Astrocyte (in vitro differentiated cells and primary cell): Measurements from ENCODE around the gene SH3BP1. TPM values are rescaled to one million over a fixed set of nuclear protein-coding genes. Genes with fewer than 3 reads are reported as not detected.
A peak's percentile ranks its signal among the peaks of the same experiment; 100 is the strongest.

Experiments
- DNase-seq: peaks from one replicate; pipeline ENCODE4 v3.0.0-alpha.2; 2010; ENCODE audit warnings: low read depth
- FAIRE-seq: peaks from 2 replicates; lab custom pipeline; 2011; peaks lifted over from hg19 to GRCh38; lab: Jason Lieb, UNC
- H2AFZ ChIP-seq: 2 replicates; pipeline ENCODE4 v1.6.0; 2012; ENCODE audit warnings: low read depth, low read length, inconsistent platforms
- H3K27ac ChIP-seq: 2 replicates; pipeline ENCODE4 v1.5.1; 2011; ENCODE audit warnings: low read depth, low read length, inconsistent platforms
- H3K27me3 ChIP-seq: 2 replicates; pipeline ENCODE4 v1.6.0; 2011; ENCODE audit warnings: low read length, inconsistent platforms; ENCODE audit not compliant: insufficient read depth
- H3K36me3 ChIP-seq: 2 replicates; pipeline ENCODE4 v1.5.1; 2011; ENCODE audit warnings: low read length, inconsistent platforms; ENCODE audit not compliant: insufficient read depth
- H3K4me1 ChIP-seq: 2 replicates; pipeline ENCODE4 v1.5.1; 2011; ENCODE audit warnings: low read length, inconsistent platforms; ENCODE audit not compliant: insufficient read depth
- H3K4me2 ChIP-seq: 2 replicates; pipeline ENCODE4 v1.6.0; 2012; ENCODE audit warnings: low read length, inconsistent platforms
- H3K4me3 ChIP-seq: 2 replicates; pipeline ENCODE4 v1.5.1; 2011; ENCODE audit warnings: low read depth, mild to moderate bottlenecking, low read length, inconsistent platforms; ENCODE audit not compliant: insufficient read depth
- H3K79me2 ChIP-seq: 2 replicates; pipeline ENCODE4 v1.6.0; 2012; ENCODE audit warnings: mild to moderate bottlenecking, low read length, inconsistent platforms; ENCODE audit not compliant: insufficient read depth
- H3K9ac ChIP-seq: 2 replicates; pipeline ENCODE4 v1.6.0; 2012; ENCODE audit warnings: mild to moderate bottlenecking, low read length, inconsistent platforms
- H3K9me3 ChIP-seq: 2 replicates; pipeline ENCODE4 v1.5.1; 2012; ENCODE audit warnings: low read depth, mild to moderate bottlenecking, low read length, inconsistent platforms; ENCODE audit not compliant: insufficient read depth
- H4K20me1 ChIP-seq: 2 replicates; pipeline ENCODE4 v1.6.0; 2012; ENCODE audit warnings: low read length, inconsistent platforms; ENCODE audit not compliant: insufficient read depth
- H3K27ac Mint-ChIP-seq: one replicate; pipeline ENCODE4 v1.8.0; 2021; ENCODE audit warnings: mild to moderate bottlenecking, mixed read lengths; ENCODE audit not compliant: unreplicated experiment
- H3K27me3 Mint-ChIP-seq: one replicate; pipeline ENCODE4 v1.8.0; 2021; ENCODE audit warnings: low read depth, mixed read lengths; ENCODE audit not compliant: unreplicated experiment
- H3K36me3 Mint-ChIP-seq: one replicate; pipeline ENCODE4 v1.8.0; 2021; ENCODE audit warnings: low read depth, mixed read lengths; ENCODE audit not compliant: unreplicated experiment
- H3K4me1 Mint-ChIP-seq: one replicate; pipeline ENCODE4 v1.8.0; 2021; ENCODE audit warnings: low read depth, mixed read lengths; ENCODE audit not compliant: unreplicated experiment
- H3K4me3 Mint-ChIP-seq: one replicate; pipeline ENCODE4 v1.8.0; 2021; ENCODE audit warnings: mild to moderate bottlenecking, moderate library complexity, mixed read lengths; ENCODE audit not compliant: unreplicated experiment
- H3K9me3 Mint-ChIP-seq: one replicate; pipeline ENCODE4 v1.8.0; 2021; ENCODE audit warnings: mild to moderate bottlenecking, mixed read lengths; ENCODE audit not compliant: unreplicated experiment
- CTCF ChIP-seq: IDR thresholded peaks from 2 replicates; pipeline ENCODE4 v1.5.1; 2011; ENCODE audit warnings: low read depth, mild to moderate bottlenecking, inconsistent platforms, low read length, moderate library complexity; ENCODE audit not compliant: insufficient read depth
- EZH2 ChIP-seq: IDR thresholded peaks from 2 replicates; pipeline ENCODE4 v1.6.1; 2012; ENCODE audit warnings: mild to moderate bottlenecking, low read length, inconsistent platforms; ENCODE audit not compliant: insufficient read depth
- total RNA-seq: library from RNA; stranded (reverse); gene quantifications from 2 replicates; pipeline ENCODE4 v1.2.1, GENCODE V29; 2021

Gene SH3BP1
- total RNA-seq, 1 donor from 2014 or later = 26.5 TPM

GRCh38 chr22:37672206-37672919, 32.9 kb downstream of the SH3BP1 start:
- H3K79me2 ChIP-seq = peaks cover 18% of the 10 kb centered on the region
- DNase-seq = no peak
- H3K36me3 Mint-ChIP-seq = no peaks in the 10 kb centered on the region
- no peaks in the 10 kb centered on the region for H3K36me3 ChIP-seq
- FAIRE-seq = no peak
- H3K9ac ChIP-seq = no peak overlapping the region
- H3K27ac ChIP-seq = no peak overlapping the region
- no peak overlapping the region for H2AFZ ChIP-seq
- no peak overlapping the region for H3K4me3 ChIP-seq
- H3K4me2 ChIP-seq = no peak overlapping the region
- H3K27ac Mint-ChIP-seq = no peak overlapping the region
- TF ChIP-seq CTCF (no peak), EZH2 (no peak)
- H3K9me3 Mint-ChIP-seq = no peaks in the 10 kb centered on the region
- peaks cover 14% of the 10 kb centered on the region for H4K20me1 ChIP-seq
- no peaks in the 10 kb centered on the region for H3K27me3 Mint-ChIP-seq
- no peak overlapping the region for H3K4me3 Mint-ChIP-seq
- no peaks in the 10 kb centered on the region for H3K9me3 ChIP-seq
- H3K27me3 ChIP-seq = no peaks in the 10 kb centered on the region
- peaks cover 7% of the 10 kb centered on the region for H3K4me1 ChIP-seq
- H3K4me1 Mint-ChIP-seq = peaks cover 7% of the 10 kb centered on the region

- FAIRE-seq (no peak), DNase-seq (no peak)
- H3K79me2 ChIP-seq = peaks cover 23% of the 10 kb centered on the region
- no peaks in the 10 kb centered on the region for H3K9me3 ChIP-seq
- no peak overlapping the region for H3K4me2 ChIP-seq
- no peaks in the 10 kb centered on the region for H3K27me3 ChIP-seq
- peaks cover 9% of the 10 kb centered on the region for H3K4me1 ChIP-seq
- no peak overlapping the region for H3K27ac Mint-ChIP-seq
- no peak overlapping the region for H3K4me3 ChIP-seq
- H3K27ac ChIP-seq = no peak overlapping the region
- peaks cover 11% of the 10 kb centered on the region for H3K4me1 Mint-ChIP-seq
- H3K36me3 ChIP-seq = peaks cover under 1% of the 10 kb centered on the region
- H3K36me3 Mint-ChIP-seq = no peaks in the 10 kb centered on the region
- H2AFZ ChIP-seq = no peak overlapping the region
- TF ChIP-seq CTCF (no peak), EZH2 (no peak)
- H3K9ac ChIP-seq = no peak overlapping the region
- H3K9me3 Mint-ChIP-seq = no peaks in the 10 kb centered on the region
- peaks cover 20% of the 10 kb centered on the region for H4K20me1 ChIP-seq
- no peaks in the 10 kb centered on the region for H3K27me3 Mint-ChIP-seq
- H3K4me3 Mint-ChIP-seq = no peak overlapping the region
These were observed 33.5 kb downstream of the SH3BP1 start for GRCh38 chr22:37672920-37673455.

GRCh38 chr22:37674248-37674647, 34.8 kb downstream of the SH3BP1 start:
- no peak overlapping the region for H3K4me3 Mint-ChIP-seq
- no peaks in the 10 kb centered on the region for H3K9me3 Mint-ChIP-seq
- FAIRE-seq = no peak
- Histone ChIP-seq H2AFZ (no peak overlapping the region), H3K27ac (no peak overlapping the region), H3K4me1 (peaks cover 15% of the 10 kb centered on the region), H3K27me3 (no peaks in the 10 kb centered on the region), H3K9ac (peak overlapping the region; percentile 38), H3K4me2 (peak overlapping the region; percentile 30), H3K9me3 (no peaks in the 10 kb centered on the region), H3K4me3 (no peak overlapping the region), H3K36me3 (peaks cover 7% of the 10 kb centered on the region), H3K79me2 (peaks cover 28% of the 10 kb centered on the region), H4K20me1 (peaks cover 32% of the 10 kb centered on the region)
- H3K27ac Mint-ChIP-seq = no peak overlapping the region
- peaks cover 12% of the 10 kb centered on the region for H3K4me1 Mint-ChIP-seq
- TF ChIP-seq EZH2 = no peak
- TF ChIP-seq CTCF = no peak
- DNase-seq = no peak
- no peaks in the 10 kb centered on the region for H3K36me3 Mint-ChIP-seq
- no peaks in the 10 kb centered on the region for H3K27me3 Mint-ChIP-seq
